Urinary bladder (tissue), 4 donors: ENCODE measurements around the gene TIGD3. TPM values are rescaled to one million over a fixed set of nuclear protein-coding genes. Genes with fewer than 3 reads are reported as not detected.
"Not testable (repeated sequence)": the region's sequence is repeated elsewhere in the genome, so short reads cannot be mapped to it uniquely, and the experiment has no call there.

Experiments
- DNase-seq: peaks from one replicate; pipeline ENCODE4 v3.0.0-alpha.2; 2015; ENCODE audit errors: extremely low spot score
- H3K27ac ChIP-seq: one replicate; pipeline ENCODE4 v1.5.1; 2013; ENCODE audit warnings: low read depth, mild to moderate bottlenecking, moderate library complexity
- H3K36me3 ChIP-seq: one replicate; pipeline ENCODE4 v1.6.1; 2013; ENCODE audit warnings: mild to moderate bottlenecking, moderate library complexity; ENCODE audit not compliant: insufficient read depth
- H3K4me1 ChIP-seq: one replicate; pipeline ENCODE4 v1.6.1; 2013; ENCODE audit warnings: mild to moderate bottlenecking, moderate library complexity; ENCODE audit not compliant: insufficient read depth
- H3K4me3 ChIP-seq: one replicate; pipeline ENCODE4 v1.5.1; 2013; ENCODE audit warnings: low read depth, low read length
- WGBS: extraction: QIAGEN DNeasy Blood & Tissue Kit; methylation state at CpG from one replicate; pipeline ENCODE4 v1.1.7; 2013; 5-methylcytosine and 5-hydroxymethylcytosine counted together
- polyA plus RNA-seq: library from polyadenylated mRNA; stranded (reverse); fragments of 200-250 nt; gene quantifications from one replicate; pipeline ENCODE4 v1.2.3, GENCODE V29; 2013
- total RNA-seq: library from RNA; depleted of rRNA; stranded (reverse); fragments of >200 nt; gene quantifications from one replicate; pipeline ENCODE4 v1.2.3, GENCODE V29; 2014
- donor health status: healthy with polysubstance abuse.
- donor health status: healthy.

TIGD3 gene
- total and polyA plus RNA-seq, 2 donors = 0.11 to 0.16 TPM

GRCh38 chr11:65316227-65317024, 38.1 kb upstream of the TIGD3 start:
- Histone ChIP-seq H3K4me3 (peak overlapping the region; percentile 62), H3K4me1 (peaks cover 2% of the 10 kb centered on the region), H3K27ac (peak overlapping the region; percentile 28), H3K36me3 (no peaks in the 10 kb centered on the region)
- no peak for DNase-seq
- 20% methylated on average over 20 of the region's 20 CpGs for WGBS

GRCh38 chr11:65317025-65317786, 37.3 kb upstream of the TIGD3 start:
- H3K4me3 ChIP-seq = peak overlapping the region; percentile 62
- peaks cover 2% of the 10 kb centered on the region for H3K4me1 ChIP-seq
- H3K36me3 ChIP-seq = no peaks in the 10 kb centered on the region
- peak overlapping the region; percentile 45 for H3K27ac ChIP-seq
- no peak for DNase-seq
- WGBS = 20% methylated on average over 13 of the region's 13 CpGs

GRCh38 chr11:65320386-65321075, 34.0 kb upstream of the TIGD3 start:
- WGBS = 82% methylated on average over 22 of the region's 22 CpGs
- Histone ChIP-seq H3K27ac (no peak overlapping the region), H3K4me3 (no peak overlapping the region), H3K4me1 (no peaks in the 10 kb centered on the region), H3K36me3 (no peaks in the 10 kb centered on the region)
- DNase-seq = no peak

- no peak overlapping the region for H3K27ac ChIP-seq
- WGBS = 79% methylated on average over 15 of the region's 15 CpGs
- no peak overlapping the region for H3K4me3 ChIP-seq
- H3K4me1 ChIP-seq = no peaks in the 10 kb centered on the region
- no peak for DNase-seq
- no peaks in the 10 kb centered on the region for H3K36me3 ChIP-seq
Observed at GRCh38 chr11:65321076-65321475, 33.5 kb upstream of the TIGD3 start.

- 37% methylated on average over 13 of the region's 13 CpGs for WGBS
- Histone ChIP-seq H3K27ac (no peak overlapping the region), H3K4me3 (no peak overlapping the region), H3K36me3 (no peaks in the 10 kb centered on the region), H3K4me1 (no peaks in the 10 kb centered on the region)
- DNase-seq = no peak
Observed at GRCh38 chr11:65321828-65322485, 32.6 kb upstream of the TIGD3 start.

GRCh38 chr11:65323813-65324212, 30.7 kb upstream of the TIGD3 start:
- Histone ChIP-seq H3K4me3 (no peak overlapping the region), H3K4me1 (no peaks in the 10 kb centered on the region), H3K36me3 (no peaks in the 10 kb centered on the region), H3K27ac (peak overlapping the region; percentile 27)
- DNase-seq = no peak
- 61% methylated on average over 12 of the region's 12 CpGs for WGBS

- Histone ChIP-seq H3K4me1 (no peaks in the 10 kb centered on the region), H3K27ac (no peak overlapping the region), H3K4me3 (no peak overlapping the region), H3K36me3 (no peaks in the 10 kb centered on the region)
- no peak for DNase-seq
- WGBS = 85% methylated on average over 4 of the region's 4 CpGs
Observed at GRCh38 chr11:65325435-65325834, 29.1 kb upstream of the TIGD3 start.

- H3K4me1 ChIP-seq = no peaks in the 10 kb centered on the region
- H3K36me3 ChIP-seq = no peaks in the 10 kb centered on the region
- no peak overlapping the region for H3K27ac ChIP-seq
- no peak overlapping the region for H3K4me3 ChIP-seq
- no peak for DNase-seq
- WGBS = 89% methylated on average over 8 of the region's 8 CpGs
Observed at GRCh38 chr11:65327021-65327420, 27.5 kb upstream of the TIGD3 start.

GRCh38 chr11:65329478-65329877, 25.1 kb upstream of the TIGD3 start:
- Histone ChIP-seq H3K27ac (no peak overlapping the region), H3K36me3 (no peaks in the 10 kb centered on the region), H3K4me3 (no peak overlapping the region), H3K4me1 (no peaks in the 10 kb centered on the region)
- 44% methylated on average over 2 of the region's 2 CpGs for WGBS
- DNase-seq = no peak

GRCh38 chr11:65329944-65330403, 24.6 kb upstream of the TIGD3 start:
- no peak overlapping the region for H3K4me3 ChIP-seq
- no peak for DNase-seq
- H3K27ac ChIP-seq = no peak overlapping the region
- WGBS = 5% methylated on average over 13 of the region's 13 CpGs
- no peaks in the 10 kb centered on the region for H3K4me1 ChIP-seq
- no peaks in the 10 kb centered on the region for H3K36me3 ChIP-seq

GRCh38 chr11:65330544-65330943, 24.0 kb upstream of the TIGD3 start:
- 81% methylated on average over 7 of the region's 7 CpGs for WGBS
- Histone ChIP-seq H3K36me3 (no peaks in the 10 kb centered on the region), H3K4me1 (no peaks in the 10 kb centered on the region), H3K4me3 (no peak overlapping the region), H3K27ac (no peak overlapping the region)
- DNase-seq = no peak

- 81% methylated on average over 9 of the region's 9 CpGs for WGBS
- not testable (repeated sequence) for H3K27ac ChIP-seq, DNase-seq
Observed at GRCh38 chr11:65332591-65332990, 22.0 kb upstream of the TIGD3 start.

GRCh38 chr11:65334696-65335295, 19.8 kb upstream of the TIGD3 start:
- Histone ChIP-seq H3K4me1 (no peaks in the 10 kb centered on the region), H3K27ac (no peak overlapping the region), H3K4me3 (peak overlapping the region; percentile 91), H3K36me3 (no peaks in the 10 kb centered on the region)
- 15% methylated on average over 5 of the region's 5 CpGs for WGBS
- DNase-seq = no peak

More at GRCh38 chr11:65332591-65332990, 22.0 kb upstream of the TIGD3 start:
- not testable (repeated sequence) for H3K4me1 ChIP-seq, H3K4me3 ChIP-seq, H3K36me3 ChIP-seq
